Measurements from ENCODE around the gene FGF8.

GRCh38 chr10:101816376-101816775, 40.5 kb upstream of the FGF8 start:
- TF ChIP-seq NR2C2 (CRISPR knock-in tag; IDR thresholded peaks at IDR 0.05; ENCODE audit: borderline replicate concordance) (no peak), HIVEP1 (CRISPR knock-in tag; IDR thresholded peaks at IDR 0.05) (no peak)
